ENCODE data around the gene CS. TPM values are rescaled to one million over a fixed set of nuclear protein-coding genes. Genes with fewer than 3 reads are reported as not detected.
A peak's percentile ranks its signal among the peaks of the same experiment; 100 is the strongest.

CS gene
- total and polyA plus RNA-seq, 12 donors: 64.6 to 417 (median 245) TPM

DNA sequence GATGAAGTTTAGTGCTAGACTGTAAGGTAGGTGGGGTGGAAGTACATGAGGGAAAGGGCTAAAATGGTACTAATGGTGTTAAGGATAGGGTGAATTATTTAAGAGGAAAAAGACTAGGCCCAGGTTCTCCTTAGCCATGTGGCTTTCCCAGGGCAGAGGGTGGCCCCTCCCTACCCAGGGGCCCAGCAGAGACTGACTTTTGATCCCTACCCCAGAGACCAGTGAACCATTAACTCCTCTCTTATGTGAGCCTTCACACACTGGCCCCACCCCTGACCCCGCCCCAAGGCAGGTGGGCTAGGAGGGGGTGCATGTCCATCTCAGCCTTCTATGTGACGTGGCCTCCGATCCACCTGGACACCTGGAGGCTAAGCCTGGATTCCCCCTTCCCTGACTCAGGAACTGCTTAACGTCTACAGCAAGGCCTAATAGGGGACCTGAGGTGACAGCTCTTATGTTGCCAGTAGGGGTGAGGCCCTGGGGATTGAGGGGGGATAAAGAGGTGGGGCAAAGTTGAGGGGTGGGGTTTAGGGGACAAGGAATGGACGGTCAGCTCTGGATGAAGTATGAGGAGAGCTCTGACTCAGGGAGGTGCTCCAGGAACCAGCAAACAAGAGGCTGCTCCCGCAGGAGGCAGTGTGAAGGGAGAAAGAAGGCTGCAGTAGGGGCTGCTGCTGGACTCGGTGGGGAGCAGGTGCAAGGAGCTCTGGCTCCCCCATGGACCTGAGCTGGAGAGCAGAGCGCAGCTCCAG is 69.5 kb downstream of the CS start:
- WGBS, 4 donors: 69 to 79% (median 77%) methylated on average over 8 of the region's 8 CpGs
- no peak for TF ChIP-seq POLR2A (IDR thresholded peaks at IDR 0.05)
- TF ChIP-seq, protein P1, sequence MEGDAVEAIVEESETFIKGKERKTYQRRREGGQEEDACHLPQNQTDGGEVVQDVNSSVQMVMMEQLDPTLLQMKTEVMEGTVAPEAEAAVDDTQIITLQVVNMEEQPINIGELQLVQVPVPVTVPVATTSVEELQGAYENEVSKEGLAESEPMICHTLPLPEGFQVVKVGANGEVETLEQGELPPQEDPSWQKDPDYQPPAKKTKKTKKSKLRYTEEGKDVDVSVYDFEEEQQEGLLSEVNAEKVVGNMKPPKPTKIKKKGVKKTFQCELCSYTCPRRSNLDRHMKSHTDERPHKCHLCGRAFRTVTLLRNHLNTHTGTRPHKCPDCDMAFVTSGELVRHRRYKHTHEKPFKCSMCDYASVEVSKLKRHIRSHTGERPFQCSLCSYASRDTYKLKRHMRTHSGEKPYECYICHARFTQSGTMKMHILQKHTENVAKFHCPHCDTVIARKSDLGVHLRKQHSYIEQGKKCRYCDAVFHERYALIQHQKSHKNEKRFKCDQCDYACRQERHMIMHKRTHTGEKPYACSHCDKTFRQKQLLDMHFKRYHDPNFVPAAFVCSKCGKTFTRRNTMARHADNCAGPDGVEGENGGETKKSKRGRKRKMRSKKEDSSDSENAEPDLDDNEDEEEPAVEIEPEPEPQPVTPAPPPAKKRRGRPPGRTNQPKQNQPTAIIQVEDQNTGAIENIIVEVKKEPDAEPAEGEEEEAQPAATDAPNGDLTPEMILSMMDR (IDR thresholded peaks at IDR 0.05): no peak
- no peaks in the 10 kb centered on the region for H3K4me1 ChIP-seq (replicated peaks in 1 of 2)
- DNase-seq: no peak
- H3K36me3 ChIP-seq (replicated peaks in 1 of 2): no peaks in the 10 kb centered on the region
- no peak overlapping the region for H3K4me3 ChIP-seq
- no peaks in the 10 kb centered on the region for H3K9me3 ChIP-seq (replicated peaks in 1 of 3)
- intact Hi-C loops (cut with DNase I): no loop called here
- no peaks in the 10 kb centered on the region for H3K27me3 ChIP-seq
- H3K27ac ChIP-seq: no peak overlapping the region

DNA sequence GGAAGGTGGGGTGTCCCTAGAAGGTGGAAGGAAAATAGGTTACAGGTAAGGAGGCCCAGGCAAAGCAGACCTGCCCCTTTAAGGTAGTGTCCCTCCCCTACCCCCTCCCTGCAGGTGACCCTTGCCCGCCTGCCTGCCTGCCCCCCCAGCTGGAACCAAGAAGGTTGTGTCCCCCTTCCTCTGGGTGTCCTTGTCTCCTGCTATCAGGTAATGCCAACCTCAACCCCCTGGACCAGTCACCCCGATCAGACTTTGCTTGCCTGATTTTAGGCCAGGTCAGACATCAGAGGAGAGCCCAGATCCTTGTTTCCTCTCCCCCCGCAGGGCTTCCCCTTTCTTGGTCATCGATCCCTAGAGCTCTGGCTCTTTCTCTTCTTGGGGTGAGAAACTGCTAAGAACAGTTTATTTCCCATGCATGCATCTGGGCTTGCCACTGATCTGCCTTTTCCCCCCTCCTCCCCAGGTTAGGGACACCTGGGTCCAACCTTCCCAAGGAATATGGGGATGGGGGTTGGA is 70.2 kb downstream of the CS start, which contains the start of gene SLC39A5:
SLC39A5 (plus strand) TSS at position 136 of the 516 bp plus-strand sequence. CDS start 1,224 bp downstream, outside the sequence.
- WGBS, 4 donors: 62 to 89% (median 80%) methylated on average over 4 of the region's 4 CpGs
- Histone ChIP-seq H3K36me3 (replicated peaks in 1 of 2) (no peaks in the 10 kb centered on the region), H3K27me3 (no peaks in the 10 kb centered on the region), H3K27ac (no peak within 1 kb of the TSS), H3K9me3 (replicated peaks in 1 of 3) (no peaks in the 10 kb centered on the region), H3K4me1 (replicated peaks in 1 of 2) (peaks cover 2 to 5% of the 10 kb centered on the region in 2 donors), H3K4me3 (no peak within 1 kb of the TSS)
- TF ChIP-seq, protein P1 (IDR thresholded peaks at IDR 0.05): no peak
- TF ChIP-seq POLR2A (IDR thresholded peaks at IDR 0.05): no peak
- intact Hi-C loops (cut with DNase I): loop anchor here in 1 of 2 donors (5.0 kb wide), 1 partner anchor 38 kb away; no protein-coding TSS in a partner anchor
- no peak for DNase-seq

DNA sequence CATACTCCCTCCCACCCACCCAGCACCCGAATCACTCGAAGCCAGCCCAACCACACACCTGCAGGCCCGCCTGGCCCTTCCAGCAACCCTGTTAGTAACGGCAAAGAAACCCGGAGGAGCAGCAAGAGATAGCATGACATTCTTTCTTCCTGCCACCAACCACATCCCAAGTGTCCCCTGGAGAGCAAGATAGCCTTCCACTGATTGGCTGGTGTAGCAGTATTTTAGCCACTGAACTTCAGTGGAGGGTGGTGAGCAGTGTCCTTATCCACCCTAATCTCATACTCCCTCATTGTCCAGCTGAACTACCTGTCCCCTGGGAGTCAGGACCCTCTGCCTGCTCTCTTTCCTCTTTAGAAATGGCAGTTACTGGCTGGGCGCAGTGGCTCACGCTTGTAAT is 71.0 kb downstream of the CS start:
- WGBS, 4 donors: 86 to 91% (median 89%) methylated on average over 6 to 7 of the region's 7 CpGs
- intact Hi-C loops (cut with DNase I): loop anchor here in 1 of 2 donors (5.0 kb wide), 1 partner anchor 37 kb away; no protein-coding TSS in a partner anchor
- H3K4me3 ChIP-seq: no peak overlapping the region
- peaks cover 8 to 11% of the 10 kb centered on the region in 2 donors for H3K4me1 ChIP-seq (replicated peaks in 1 of 2)
- no peaks in the 10 kb centered on the region for H3K27me3 ChIP-seq
- H3K9me3 ChIP-seq (replicated peaks in 1 of 3): no peaks in the 10 kb centered on the region
- DNase-seq: no peak
- TF ChIP-seq POLR2A (IDR thresholded peaks at IDR 0.05): no peak
- TF ChIP-seq, protein P1 (IDR thresholded peaks at IDR 0.05): no peak
- H3K36me3 ChIP-seq (replicated peaks in 1 of 2): no peaks in the 10 kb centered on the region
- H3K27ac ChIP-seq: no peak overlapping the region

DNA sequence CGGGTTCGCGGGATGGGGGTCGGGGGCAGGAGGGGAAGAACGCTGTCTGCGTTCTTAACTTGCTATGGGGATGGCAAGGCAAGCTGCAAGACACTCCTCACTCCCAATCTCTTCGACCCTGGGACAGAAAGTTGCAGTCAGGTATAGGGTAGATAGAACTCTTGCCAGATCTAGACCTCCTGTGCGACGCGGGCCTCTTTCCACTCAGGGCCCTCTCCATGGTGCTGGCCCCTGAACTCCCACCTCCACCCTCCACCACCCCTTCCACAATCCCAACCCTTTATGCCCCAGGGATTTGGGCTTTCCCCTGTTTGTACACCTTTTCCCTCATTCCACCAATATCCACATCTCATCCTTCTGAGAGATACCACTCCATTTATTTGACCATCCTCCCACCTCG is 75.2 kb downstream of the CS start:
- Histone ChIP-seq H3K9me3 (replicated peaks in 1 of 3) (no peaks in the 10 kb centered on the region), H3K4me1 (replicated peaks in 1 of 2) (peaks cover 13 to 38% of the 10 kb centered on the region in 2 donors), H3K4me3 (peak overlapping the region in 2 of 4 donors; percentile 32 to 69), H3K27ac (peak overlapping the region in 3 of 5 donors; percentile 62 to 78 (median 66)), H3K27me3 (no peaks in the 10 kb centered on the region), H3K36me3 (replicated peaks in 1 of 2) (no peaks in the 10 kb centered on the region)
- DNase-seq: no peak
- intact Hi-C loops (cut with DNase I): loop anchor here in 1 of 2 donors (5.0 kb wide), 2 partner anchors 32 to 33 kb away; partner anchors contain the start of gene ANKRD52
- 78 to 86% (median 80%) methylated on average over 10 to 11 of the region's 11 CpGs for WGBS, 4 donors
- TF ChIP-seq, protein P1 (IDR thresholded peaks at IDR 0.05): no peak

Data from adrenal gland (tissue), 12 donors.